ENCODE results near the gene UBAP2L. TPM values are rescaled to one million over a fixed set of nuclear protein-coding genes. Genes with fewer than 3 reads are reported as not detected.
"Not testable (repeated sequence)": the region's sequence is repeated elsewhere in the genome, so short reads cannot be mapped to it uniquely, and the experiment has no call there.

Gene UBAP2L
- total RNA-seq, 1 donor from 2014 or later = 263 TPM

DNA sequence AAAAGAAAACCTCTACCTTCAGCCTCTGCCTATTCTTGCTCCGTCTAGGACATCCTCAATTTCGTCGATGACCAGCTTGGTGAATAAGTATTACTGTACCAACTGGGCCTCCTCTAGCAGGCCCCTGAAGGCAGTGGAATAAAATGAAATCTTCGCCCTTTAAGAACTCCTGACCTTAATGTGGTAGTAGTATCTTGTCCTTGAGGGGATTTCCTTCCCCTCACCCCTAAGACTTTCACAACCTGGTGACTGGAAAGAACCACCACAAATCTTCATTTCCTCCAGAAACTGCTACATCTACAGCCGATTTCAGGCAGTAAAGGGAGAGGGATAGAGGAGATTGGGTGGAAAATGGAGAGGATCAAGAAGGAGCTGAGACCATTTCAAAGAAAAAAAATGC is 50.1 kb downstream of the UBAP2L start:
- H3K9me3 Mint-ChIP-seq = no peaks in the 10 kb centered on the region
- peak overlapping the region; percentile 54 for H3K4me3 Mint-ChIP-seq (ENCODE audit: low read depth)
- H3K27ac Mint-ChIP-seq = peak overlapping the region; percentile 94
- H3K36me3 Mint-ChIP-seq (ENCODE audit: low read depth) = peaks cover 63% of the 10 kb centered on the region
- no peak for DNase-seq (ENCODE audit: low spot score)
- H3K27me3 Mint-ChIP-seq (ENCODE audit: low read depth) = no peaks in the 10 kb centered on the region
- peaks cover 29% of the 10 kb centered on the region for H3K4me1 Mint-ChIP-seq (ENCODE audit: low read depth)
- intact Hi-C loops (cut with micrococcal nuclease) = loop anchor here (5.0 kb wide), 2 partner anchors 206 to 599 kb away; partner anchors contain the start of gene ILF2

DNA sequence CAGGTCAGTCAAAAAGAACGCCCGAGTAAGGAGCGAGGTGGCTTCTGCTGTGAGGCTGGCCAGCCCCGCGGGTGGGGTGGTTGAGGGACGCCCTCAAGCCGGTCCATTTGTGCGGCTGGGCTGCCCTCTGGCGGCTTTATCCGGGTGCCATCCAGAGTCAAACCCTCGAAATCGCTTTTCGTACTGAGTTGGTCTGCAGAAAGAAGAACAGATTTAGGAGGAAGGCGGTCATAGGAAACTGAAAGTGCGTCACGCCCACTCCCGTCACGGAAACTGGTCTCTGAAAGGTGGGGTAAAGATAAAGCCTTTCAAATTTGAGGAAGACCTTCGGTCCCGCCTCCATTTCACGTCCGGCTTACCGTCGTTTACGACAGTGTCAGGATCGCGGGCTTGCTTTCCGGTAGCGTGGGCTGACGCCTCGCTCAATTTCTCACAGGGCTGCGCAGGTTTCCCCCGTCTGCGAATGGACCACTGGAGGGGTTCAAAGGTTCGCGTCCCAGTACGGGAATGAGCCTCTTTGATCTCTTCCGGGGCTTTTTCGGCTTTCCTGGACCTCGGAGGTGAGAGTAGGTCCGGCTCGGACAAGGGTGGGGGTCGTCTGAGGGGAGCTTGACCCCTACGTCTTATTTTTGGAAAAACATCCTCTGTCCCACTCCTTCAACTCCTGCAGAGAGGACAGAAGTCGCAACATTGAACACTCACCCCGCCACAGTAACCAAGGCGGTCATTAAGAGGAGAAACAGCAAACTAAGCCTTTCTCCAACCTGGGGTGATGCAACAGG is 51.7 kb downstream of the UBAP2L start, which contains the start of gene HAX1:
Gene HAX1, plus strand, starts transcription at position 413 of the 782 bp plus-strand sequence. Its CDS starts 95 bp downstream, at position 508.
- Mint-ChIP-seq H3K4me3 (ENCODE audit: low read depth) (peak within 1 kb of the TSS; percentile 96), H3K27ac (peak within 1 kb of the TSS; percentile 94), H3K36me3 (ENCODE audit: low read depth) (peaks cover 56% of the 10 kb centered on the region), H3K4me1 (ENCODE audit: low read depth) (peaks cover 28% of the 10 kb centered on the region), H3K9me3 (no peaks in the 10 kb centered on the region), H3K27me3 (ENCODE audit: low read depth) (no peaks in the 10 kb centered on the region)
- intact Hi-C loops (cut with micrococcal nuclease) = loop anchor here (1.0 to 5.0 kb wide), 9 partner anchors 52 to 600 kb away; partner anchors contain the start of genes ATP8B2, ILF2, RPS27 and UBAP2L
- peak; percentile 96 for DNase-seq (ENCODE audit: low spot score)

- intact Hi-C loops (cut with micrococcal nuclease) = loop anchor here (1.0 to 5.0 kb wide), 9 partner anchors 52 to 601 kb away; partner anchors contain the start of genes ATP8B2, ILF2, RPS27 and UBAP2L
- no peaks in the 10 kb centered on the region for H3K9me3 Mint-ChIP-seq
These were observed 52.3 kb downstream of the UBAP2L start for GRCh38 chr1:154272999-154273563.

DNA sequence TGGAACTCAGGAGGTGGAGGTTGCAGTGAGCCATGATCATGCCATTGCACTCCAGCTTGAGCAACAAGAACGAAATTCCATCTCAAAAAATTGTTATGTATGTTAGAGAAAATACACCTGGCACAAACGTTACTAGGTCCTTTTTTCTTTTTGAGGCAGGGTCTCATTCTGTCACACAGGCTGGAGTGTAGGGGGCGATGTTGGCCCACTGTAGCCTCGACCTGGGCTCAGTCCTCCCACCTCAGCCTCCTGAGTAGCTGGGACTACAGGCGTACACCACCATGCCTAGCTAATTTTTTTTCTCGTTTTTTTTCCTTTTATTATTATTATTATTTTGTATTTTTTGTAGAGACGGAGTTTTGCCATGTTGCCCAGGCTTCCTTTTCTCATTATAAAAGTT is 56.0 kb downstream of the UBAP2L start:
- Mint-ChIP-seq H3K4me3 (ENCODE audit: low read depth) (no peak overlapping the region), H3K27ac (no peak overlapping the region), H3K27me3 (ENCODE audit: low read depth) (no peaks in the 10 kb centered on the region), H3K4me1 (ENCODE audit: low read depth) (peaks cover 15% of the 10 kb centered on the region), H3K36me3 (ENCODE audit: low read depth) (peaks cover 34% of the 10 kb centered on the region), H3K9me3 (no peaks in the 10 kb centered on the region)
- no peak for DNase-seq (ENCODE audit: low spot score)
- intact Hi-C loops (cut with micrococcal nuclease) = loop anchor here (2.0 kb wide), 1 partner anchor 58 kb away; no protein-coding TSS in a partner anchor

More at GRCh38 chr1:154272999-154273563, 52.3 kb downstream of the UBAP2L start:
- Mint-ChIP-seq H3K4me3 (ENCODE audit: low read depth) (peak overlapping the region; percentile 96), H3K27ac (peak overlapping the region; percentile 94), H3K36me3 (ENCODE audit: low read depth) (peaks cover 56% of the 10 kb centered on the region), H3K27me3 (ENCODE audit: low read depth) (no peaks in the 10 kb centered on the region), H3K4me1 (ENCODE audit: low read depth) (peaks cover 28% of the 10 kb centered on the region)
- DNase-seq (ENCODE audit: low spot score) = no peak

DNA sequence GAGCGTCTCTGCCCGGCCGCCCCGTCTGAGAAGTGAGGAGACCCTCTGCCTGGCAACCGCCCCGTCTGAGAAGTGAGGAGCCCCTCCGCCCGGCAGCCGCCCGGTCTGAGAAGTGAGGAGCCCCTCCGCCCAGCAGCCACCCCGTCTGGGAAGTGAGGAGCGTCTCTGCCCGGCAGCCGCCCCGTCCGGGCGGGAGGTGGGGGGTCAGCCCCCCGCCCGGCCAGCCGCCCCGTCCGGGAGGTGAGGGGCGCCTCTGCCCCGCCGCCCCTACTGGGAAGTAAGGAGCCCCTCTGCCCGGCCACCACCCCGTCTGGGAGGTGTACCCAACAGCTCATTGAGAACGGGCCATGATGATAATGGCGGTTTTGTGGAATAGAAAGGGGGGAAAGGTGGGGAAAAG is 66.8 kb downstream of the UBAP2L start:
- H3K27me3 Mint-ChIP-seq (ENCODE audit: low read depth) = peaks cover 17% of the 10 kb centered on the region

DNA sequence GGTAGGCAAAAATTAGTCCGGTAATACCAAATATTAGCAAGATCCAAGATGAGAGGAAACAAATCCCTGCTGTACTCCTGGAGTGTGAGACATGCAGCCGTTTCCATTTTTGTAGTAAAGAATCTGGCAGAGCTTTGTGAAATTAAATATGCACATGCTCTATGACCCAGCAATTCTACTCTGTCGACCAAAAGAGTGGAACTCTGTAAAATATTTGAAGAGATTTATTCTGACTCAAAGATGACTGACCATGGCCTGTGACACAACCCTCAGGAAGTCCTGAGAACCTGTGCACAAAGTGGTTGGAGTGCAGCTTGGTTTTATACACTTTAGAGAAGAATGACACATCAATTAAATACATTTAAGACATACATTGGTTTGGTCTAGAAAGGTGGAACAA is 67.9 kb downstream of the UBAP2L start:
- no peaks in the 10 kb centered on the region for H3K4me1 Mint-ChIP-seq (ENCODE audit: low read depth)
- H3K4me3 Mint-ChIP-seq (ENCODE audit: low read depth) = no peak overlapping the region
- intact Hi-C loops (cut with micrococcal nuclease) = no loop called here
- no peak overlapping the region for H3K27ac Mint-ChIP-seq
- H3K9me3 Mint-ChIP-seq = peaks cover 6% of the 10 kb centered on the region
- DNase-seq (ENCODE audit: low spot score) = no peak
- no peaks in the 10 kb centered on the region for H3K36me3 Mint-ChIP-seq (ENCODE audit: low read depth)
- H3K27me3 Mint-ChIP-seq (ENCODE audit: low read depth) = peaks cover 15% of the 10 kb centered on the region

More for the DNA sequence above, 66.8 kb downstream of the UBAP2L start:
- H3K4me3 Mint-ChIP-seq (ENCODE audit: low read depth); H3K9me3 Mint-ChIP-seq; intact Hi-C loops (cut with micrococcal nuclease); H3K4me1 Mint-ChIP-seq (ENCODE audit: low read depth); H3K27ac Mint-ChIP-seq; H3K36me3 Mint-ChIP-seq (ENCODE audit: low read depth); DNase-seq (ENCODE audit: low spot score): not testable (repeated sequence)

DNA sequence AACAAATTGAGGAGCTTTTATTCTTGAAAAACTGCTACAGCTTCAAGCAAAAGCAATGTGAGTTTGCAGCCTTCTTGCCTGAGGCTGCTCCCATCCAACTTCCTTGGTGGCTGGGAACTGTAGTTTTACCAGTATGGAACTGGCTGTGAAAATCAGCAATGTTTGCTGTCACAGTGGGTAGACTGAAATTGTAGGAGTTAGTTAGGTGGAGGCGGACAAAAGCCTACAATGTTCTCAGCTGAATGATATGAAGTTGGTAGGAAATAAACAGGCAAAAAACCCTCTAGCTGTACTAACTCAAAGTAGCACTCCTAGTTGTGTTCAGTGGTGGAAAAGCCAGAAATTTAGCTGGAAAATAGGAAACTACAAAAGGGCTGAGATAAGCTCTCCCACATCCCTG is 70.2 kb downstream of the UBAP2L start:
- Mint-ChIP-seq H3K4me3 (ENCODE audit: low read depth) (no peak overlapping the region), H3K9me3 (peaks cover 23% of the 10 kb centered on the region), H3K27me3 (ENCODE audit: low read depth) (peaks cover 15% of the 10 kb centered on the region), H3K27ac (no peak overlapping the region), H3K4me1 (ENCODE audit: low read depth) (no peaks in the 10 kb centered on the region), H3K36me3 (ENCODE audit: low read depth) (peaks cover 4% of the 10 kb centered on the region)
- intact Hi-C loops (cut with micrococcal nuclease) = no loop called here
- no peak for DNase-seq (ENCODE audit: low spot score)

GRCh38 chr1:154295408-154296235 is 74.9 kb downstream of the UBAP2L start:
- no peak overlapping the region for H3K27ac Mint-ChIP-seq
- no peak overlapping the region for H3K4me3 Mint-ChIP-seq (ENCODE audit: low read depth)
- peaks cover 23% of the 10 kb centered on the region for H3K9me3 Mint-ChIP-seq
- no peaks in the 10 kb centered on the region for H3K4me1 Mint-ChIP-seq (ENCODE audit: low read depth)
- peaks cover 4% of the 10 kb centered on the region for H3K36me3 Mint-ChIP-seq (ENCODE audit: low read depth)
- DNase-seq (ENCODE audit: low spot score) = no peak
- H3K27me3 Mint-ChIP-seq (ENCODE audit: low read depth) = peaks cover 7% of the 10 kb centered on the region
- intact Hi-C loops (cut with micrococcal nuclease) = no loop called here

DNA sequence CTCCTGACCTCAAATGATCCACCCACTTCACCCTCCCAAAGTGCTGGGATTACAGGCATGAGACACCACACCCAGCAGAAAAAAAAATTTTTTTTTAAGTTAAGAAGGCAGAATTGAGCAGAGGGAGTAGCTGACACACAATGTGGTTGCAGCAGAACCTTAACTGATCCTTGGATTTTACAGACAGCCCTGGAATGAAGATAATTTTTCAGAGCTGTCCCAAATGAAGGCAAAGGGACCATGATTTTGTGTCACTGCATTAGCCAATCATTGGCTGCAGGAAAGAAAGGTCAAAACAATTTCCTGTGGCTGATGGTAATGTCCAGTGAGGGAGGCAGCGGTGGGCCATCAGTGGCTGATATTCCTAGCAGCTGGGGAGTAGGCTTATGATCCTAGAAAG is 80.8 kb downstream of the UBAP2L start:
- H3K27me3 Mint-ChIP-seq (ENCODE audit: low read depth) = no peaks in the 10 kb centered on the region
- no peak overlapping the region for H3K27ac Mint-ChIP-seq
- intact Hi-C loops (cut with micrococcal nuclease) = no loop called here
- H3K4me3 Mint-ChIP-seq (ENCODE audit: low read depth) = no peak overlapping the region
- DNase-seq (ENCODE audit: low spot score) = no peak
- no peaks in the 10 kb centered on the region for H3K36me3 Mint-ChIP-seq (ENCODE audit: low read depth)
- H3K4me1 Mint-ChIP-seq (ENCODE audit: low read depth) = peaks cover 12% of the 10 kb centered on the region
- no peaks in the 10 kb centered on the region for H3K9me3 Mint-ChIP-seq

DNA sequence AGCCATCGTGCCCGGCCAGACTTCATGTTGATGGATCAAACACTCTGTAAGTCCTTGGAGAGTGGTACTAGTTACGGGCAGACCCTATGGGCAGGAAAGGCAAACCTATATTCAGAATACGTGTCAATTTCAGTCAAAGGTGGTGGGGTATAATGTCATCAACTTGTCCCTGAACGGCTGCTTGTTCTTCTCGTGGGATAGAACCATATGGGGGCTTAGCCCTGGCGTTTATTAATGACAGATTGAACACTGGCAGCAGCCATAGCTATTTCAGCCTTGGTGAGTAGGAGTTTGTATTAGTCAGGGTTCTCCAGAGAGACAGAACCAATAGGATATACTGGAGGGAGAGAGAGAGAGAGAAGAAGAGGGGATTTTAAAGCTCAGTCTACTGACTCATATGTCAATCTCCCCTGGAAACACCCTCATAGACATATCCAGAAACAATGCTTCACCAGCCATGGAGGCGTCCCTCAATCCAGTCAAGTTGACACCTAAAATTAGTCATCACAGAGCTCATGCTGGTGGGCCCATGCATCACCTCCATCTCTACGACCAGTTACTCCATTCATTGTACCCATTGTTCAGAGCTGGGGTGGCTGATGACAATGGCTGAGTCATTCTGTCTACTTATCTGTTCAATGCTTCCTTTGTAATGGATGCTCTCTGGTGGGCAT is 84.0 kb downstream of the UBAP2L start:
- Mint-ChIP-seq H3K27ac (no peak overlapping the region), H3K4me3 (ENCODE audit: low read depth) (no peak overlapping the region), H3K27me3 (ENCODE audit: low read depth) (no peaks in the 10 kb centered on the region), H3K4me1 (ENCODE audit: low read depth) (peaks cover 24% of the 10 kb centered on the region), H3K9me3 (peaks cover 5% of the 10 kb centered on the region), H3K36me3 (ENCODE audit: low read depth) (no peaks in the 10 kb centered on the region)
- intact Hi-C loops (cut with micrococcal nuclease) = no loop called here
- no peak for DNase-seq (ENCODE audit: low spot score)

DNA sequence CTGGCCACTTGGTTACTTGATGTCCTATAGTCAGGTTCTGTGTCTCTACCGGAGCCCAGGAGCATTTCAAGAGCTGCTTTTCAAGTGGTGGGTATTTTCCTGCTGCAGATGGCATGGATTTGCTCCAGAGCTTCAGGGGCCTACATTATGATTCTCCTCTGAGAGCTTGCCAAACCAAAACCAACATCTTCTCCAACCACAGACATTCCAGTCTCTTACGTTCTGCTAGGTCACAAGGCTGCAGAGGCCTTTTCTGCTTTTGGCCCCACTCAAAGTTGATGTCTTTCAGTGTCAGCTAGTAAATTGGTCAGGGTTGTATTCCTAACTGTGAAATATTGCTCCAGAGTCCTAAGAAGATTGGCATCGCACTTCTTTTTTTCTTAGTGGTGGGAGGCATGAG is 85.4 kb downstream of the UBAP2L start:
- Mint-ChIP-seq H3K4me1 (ENCODE audit: low read depth) (peaks cover 24% of the 10 kb centered on the region), H3K9me3 (peaks cover 5% of the 10 kb centered on the region), H3K27me3 (ENCODE audit: low read depth) (no peaks in the 10 kb centered on the region)

DNA sequence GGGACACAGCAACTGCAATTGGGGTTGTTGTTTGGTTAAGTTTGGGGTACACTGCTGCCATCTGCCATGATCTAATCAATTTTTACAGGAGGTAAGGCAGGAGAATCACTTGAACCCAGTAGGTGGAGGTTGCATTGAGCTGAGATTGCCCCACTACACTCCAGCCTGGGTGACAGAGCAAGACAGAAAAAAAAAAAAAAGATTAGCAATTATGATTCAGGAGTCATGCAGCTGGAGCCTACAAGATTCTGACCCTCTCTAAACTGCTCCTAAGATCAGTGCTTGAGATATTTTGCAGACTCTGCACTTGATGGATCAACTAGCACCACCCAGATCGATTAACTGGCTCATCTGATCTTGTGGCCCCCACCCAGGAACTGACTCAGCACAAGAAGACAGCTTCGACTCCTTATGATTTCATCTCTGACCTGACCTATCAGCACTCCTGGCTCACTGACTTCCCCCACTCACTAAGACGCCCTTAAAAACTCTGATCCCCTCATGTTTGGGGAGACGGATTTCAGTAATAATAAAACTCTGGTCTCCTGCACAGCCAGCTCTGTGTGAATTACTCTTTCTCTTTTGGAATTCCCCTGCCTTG is 87.0 kb downstream of the UBAP2L start:
- H3K27me3 Mint-ChIP-seq (ENCODE audit: low read depth); intact Hi-C loops (cut with micrococcal nuclease); H3K4me3 Mint-ChIP-seq (ENCODE audit: low read depth); H3K36me3 Mint-ChIP-seq (ENCODE audit: low read depth); H3K9me3 Mint-ChIP-seq: not testable (repeated sequence)
- peaks cover 24% of the 10 kb centered on the region for H3K4me1 Mint-ChIP-seq (ENCODE audit: low read depth)
- peak overlapping the region; percentile 7 for H3K27ac Mint-ChIP-seq
- peak; percentile 16 for DNase-seq (ENCODE audit: low spot score)

More for the DNA sequence above, 85.4 kb downstream of the UBAP2L start:
- intact Hi-C loops (cut with micrococcal nuclease) = no loop called here
- no peak overlapping the region for H3K27ac Mint-ChIP-seq
- no peak overlapping the region for H3K4me3 Mint-ChIP-seq (ENCODE audit: low read depth)
- DNase-seq (ENCODE audit: low spot score) = no peak
- H3K36me3 Mint-ChIP-seq (ENCODE audit: low read depth) = no peaks in the 10 kb centered on the region
